Stimulated activated naive CD8-positive, alpha-beta T cell treated with anti-CD3 and anti-CD28 coated beads, Interleukin-15, Interleukin-2, amounts not matched to agents 100 U/mL and 50 U/mL, for 24 hours (primary cell): Measurements from ENCODE around the gene HS6ST1.

ENCODE experiments used
- ATAC-seq: fragments of 150-1000 bp; cut with Tn5 transposase; one replicate; pipeline ENCODE4 v1.10.0; 2021
- DNase-seq: peaks from one replicate; pipeline ENCODE4 v3.0.0; 2021

Gene HS6ST1

GRCh38 chr2:128237911-128238697, 80.6 kb downstream of the HS6ST1 start:
- ATAC-seq, result no peak

GRCh38 chr2:128237081-128237534, 81.6 kb downstream of the HS6ST1 start:
- ATAC-seq (no peak), DNase-seq (no peak)

More at GRCh38 chr2:128237911-128238697, 80.6 kb downstream of the HS6ST1 start:
- no peak for DNase-seq

- DNase-seq, result no peak
- ATAC-seq, result no peak
Observed at GRCh38 chr2:128236491-128237035, 82.1 kb downstream of the HS6ST1 start.

GRCh38 chr2:128235581-128235980, 83.1 kb downstream of the HS6ST1 start:
- ATAC-seq, result no peak
- no peak for DNase-seq

- ATAC-seq, result no peak
- no peak for DNase-seq
Observed at GRCh38 chr2:128234613-128235012, 84.1 kb downstream of the HS6ST1 start.

GRCh38 chr2:128233790-128234395, 84.8 kb downstream of the HS6ST1 start:
- DNase-seq (no peak), ATAC-seq (no peak)

- DNase-seq (peak; percentile 90), ATAC-seq (peak; percentile 97)
Observed at GRCh38 chr2:128232965-128233789, 85.5 kb downstream of the HS6ST1 start.

- DNase-seq, result no peak
- ATAC-seq, result no peak
Observed at GRCh38 chr2:128228894-128229293, 89.8 kb downstream of the HS6ST1 start.

GRCh38 chr2:128227862-128228261, 90.8 kb downstream of the HS6ST1 start:
- ATAC-seq, result no peak
- no peak for DNase-seq

GRCh38 chr2:128219891-128220290, 98.8 kb downstream of the HS6ST1 start:
- DNase-seq (no peak), ATAC-seq (no peak)

GRCh38 chr2:128217671-128218070, 101.0 kb downstream of the HS6ST1 start:
- ATAC-seq, result no peak
- DNase-seq, result no peak

GRCh38 chr2:128215897-128216642, 102.6 kb downstream of the HS6ST1 start:
- DNase-seq (no peak), ATAC-seq (no peak)
